Trophoblast cell (in vitro differentiated cells and primary cell): ENCODE data around the gene OR8G1. TPM values are rescaled to one million over a fixed set of nuclear protein-coding genes. Genes with fewer than 3 reads are reported as not detected.

Experiments
- DNase-seq, 2 donors: peaks; one replicate each; pipeline ENCODE4 v3.0.0-alpha.2; 2016
- H2AFZ ChIP-seq: 2 replicates; pipeline ENCODE4 v1.6.1; 2013; ENCODE audit warnings: low read length, moderate library complexity, mild to moderate bottlenecking; ENCODE audit not compliant: insufficient read depth, poor library complexity
- H2AK5ac ChIP-seq: 2 replicates; pipeline ENCODE4 v1.6.1; 2013; ENCODE audit warnings: mild to moderate bottlenecking, low read length
- H2BK120ac ChIP-seq: 2 replicates; pipeline ENCODE4 v1.6.1; 2013; ENCODE audit warnings: low read length, mild to moderate bottlenecking, moderate library complexity; ENCODE audit not compliant: insufficient read depth, poor library complexity
- H2BK12ac ChIP-seq: 2 replicates; pipeline ENCODE4 v1.6.1; 2013; ENCODE audit warnings: mild to moderate bottlenecking, low read length, moderate library complexity
- H2BK5ac ChIP-seq: 2 replicates; pipeline ENCODE4 v1.6.1; 2013; ENCODE audit warnings: low read length, low read depth, moderate library complexity, mild to moderate bottlenecking; ENCODE audit not compliant: poor library complexity
- H3K14ac ChIP-seq: 2 replicates; pipeline ENCODE4 v1.6.1; 2013; ENCODE audit warnings: mild to moderate bottlenecking, low read length
- H3K18ac ChIP-seq: 2 replicates; pipeline ENCODE4 v1.6.1; 2013; ENCODE audit warnings: mild to moderate bottlenecking, low read length
- H3K23ac ChIP-seq: 2 replicates; pipeline ENCODE4 v1.6.1; 2013; ENCODE audit warnings: low read length
- H3K27ac ChIP-seq: 2 replicates; pipeline ENCODE4 v1.5.1; 2013; ENCODE audit warnings: low read depth, mild to moderate bottlenecking, inconsistent platforms, low read length, moderate library complexity
- H3K27me3 ChIP-seq: 2 replicates; pipeline ENCODE4 v1.6.1; 2013; ENCODE audit warnings: inconsistent platforms, mild to moderate bottlenecking, low read length, moderate library complexity; ENCODE audit not compliant: insufficient read depth
- H3K36me3 ChIP-seq, 2 experiments: 1 replicate in 1 of 2; 2 replicates in 1 of 2; pipeline ENCODE4 v1.6.1; 2013; ENCODE audit warnings: low read length in 2 of 2, mild to moderate bottlenecking in 2 of 2, moderate library complexity in 1 of 2; ENCODE audit not compliant: insufficient read depth in 2 of 2, control insufficient read depth in 1 of 2
- H3K4ac ChIP-seq: 2 replicates; pipeline ENCODE4 v1.6.1; 2013; ENCODE audit warnings: low read depth, mild to moderate bottlenecking, low read length, moderate library complexity
- H3K4me1 ChIP-seq, 2 experiments: 1 replicate in 1 of 2; 2 replicates in 1 of 2; pipeline ENCODE4 v1.6.1; 2013; ENCODE audit warnings: low read length in 2 of 2, mild to moderate bottlenecking in 2 of 2, moderate library complexity in 1 of 2; ENCODE audit not compliant: insufficient read depth in 2 of 2, control insufficient read depth in 1 of 2
- H3K4me2 ChIP-seq: 2 replicates; pipeline ENCODE4 v1.6.1; 2013; ENCODE audit warnings: inconsistent platforms, mild to moderate bottlenecking, low read length, moderate library complexity
- H3K4me3 ChIP-seq: 2 replicates; pipeline ENCODE4 v1.5.1; 2013; ENCODE audit warnings: mild to moderate bottlenecking, low read depth, low read length, inconsistent platforms
- H3K79me1 ChIP-seq: one replicate; pipeline ENCODE4 v1.6.1; 2013; ENCODE audit warnings: low read length
- H3K79me2 ChIP-seq: 2 replicates; pipeline ENCODE4 v1.6.1; 2013; ENCODE audit warnings: low read length, mild to moderate bottlenecking; ENCODE audit not compliant: control insufficient read depth, insufficient read depth, poor library complexity
- H3K9ac ChIP-seq: 2 replicates; pipeline ENCODE4 v1.6.1; 2013; ENCODE audit warnings: mild to moderate bottlenecking, low read length
- H3K9me3 ChIP-seq: 2 replicates; pipeline ENCODE4 v1.6.1; 2013; ENCODE audit warnings: low read depth, mild to moderate bottlenecking, control low read depth, inconsistent platforms, low read length; ENCODE audit not compliant: insufficient read depth
- H4K12ac ChIP-seq: 2 replicates; pipeline ENCODE4 v1.6.1; 2013; ENCODE audit warnings: low read depth, mild to moderate bottlenecking, low read length, moderate library complexity
- H4K8ac ChIP-seq: 2 replicates; pipeline ENCODE4 v1.6.1; 2013; ENCODE audit warnings: low read depth, mild to moderate bottlenecking, low read length, moderate library complexity
- H4K91ac ChIP-seq: one replicate; pipeline ENCODE4 v1.6.1; 2013; ENCODE audit warnings: low read depth, mild to moderate bottlenecking, low read length, moderate library complexity
- WGBS: extraction: QIAGEN DNeasy Blood & Tissue Kit; methylation state at CpG from one replicate; pipeline ENCODE4 v1.1.7; 2013; ENCODE audit warnings: missing lambda C conversion rate; ENCODE audit not compliant: insufficient read length, insufficient coverage; ENCODE audit errors: extremely low coverage; 5-methylcytosine and 5-hydroxymethylcytosine counted together
- polyA plus RNA-seq: library from polyadenylated mRNA; stranded (reverse); fragments of 200-250 nt; gene quantifications from 2 replicates; pipeline ENCODE4 v1.2.3, GENCODE V29; 2013

OR8G1 gene
- polyA plus RNA-seq: not detected in 2 replicates

DNA sequence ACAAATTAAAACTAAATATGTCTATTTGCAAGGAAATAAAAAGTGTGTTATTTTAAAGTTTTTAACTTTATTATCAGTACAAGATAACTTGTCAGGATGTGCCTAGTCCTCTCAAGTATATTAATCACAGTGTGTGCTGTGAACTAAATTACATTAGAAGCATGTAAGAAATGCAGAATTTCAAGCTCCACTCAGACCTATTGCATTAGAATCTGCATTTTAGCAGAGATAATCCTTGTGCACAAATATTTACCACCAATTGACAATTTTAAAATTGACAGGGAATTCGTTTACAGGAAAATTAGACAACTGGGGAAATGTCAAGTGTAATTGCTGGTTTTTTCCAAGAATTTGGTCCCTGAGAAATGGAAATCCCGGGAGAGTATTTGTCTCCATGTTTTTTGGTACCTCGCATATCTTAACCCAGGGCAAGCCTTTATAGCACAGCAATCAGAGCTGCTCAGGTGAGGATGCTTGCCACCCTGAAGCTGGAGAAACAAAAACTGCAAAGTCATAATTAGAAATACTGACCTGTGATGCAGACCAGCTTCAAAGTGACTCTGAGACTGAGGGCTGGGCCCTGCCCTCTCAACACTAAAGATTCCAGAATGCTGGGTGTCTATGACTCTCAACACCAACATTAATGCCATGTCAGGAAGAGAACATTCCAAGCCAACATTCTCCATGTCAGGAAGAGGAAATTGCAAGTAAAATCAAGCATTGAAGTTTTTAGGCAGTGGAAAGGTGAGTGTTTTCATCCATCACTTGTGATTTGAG is at the start of gene OR8G1:
TSS of gene OR8G1 (plus strand) at position 475 of the 777 bp plus-strand sequence. CDS start 8,581 bp downstream, outside the sequence.
- no peak within 1 kb of the TSS for H3K27ac ChIP-seq
- peak; percentile 23 to 92 for DNase-seq
- WGBS: no CpG with 5 or more reads among the region's 3 CpGs
- H3K4me1 ChIP-seq: no peaks in the 10 kb centered on the region
- H3K36me3 ChIP-seq: no peaks in the 10 kb centered on the region
- no peak within 1 kb of the TSS for H3K23ac ChIP-seq
- H2BK120ac ChIP-seq: no peak within 1 kb of the TSS
- H2AFZ ChIP-seq: no peak within 1 kb of the TSS
- H4K91ac ChIP-seq: no peak within 1 kb of the TSS
- H3K4me3 ChIP-seq: no peak within 1 kb of the TSS
- H3K9ac ChIP-seq: no peak within 1 kb of the TSS
- H3K9me3 ChIP-seq: no peaks in the 10 kb centered on the region
- no peak within 1 kb of the TSS for H3K4me2 ChIP-seq
- H3K79me1 ChIP-seq: no peaks in the 10 kb centered on the region
- no peak within 1 kb of the TSS for H3K14ac ChIP-seq
- H2AK5ac ChIP-seq: no peak within 1 kb of the TSS
- H4K8ac ChIP-seq: no peak within 1 kb of the TSS
- H3K18ac ChIP-seq: no peak within 1 kb of the TSS
- H3K79me2 ChIP-seq: no peaks in the 10 kb centered on the region
- no peaks in the 10 kb centered on the region for H3K27me3 ChIP-seq
- no peak within 1 kb of the TSS for H4K12ac ChIP-seq
- H2BK5ac ChIP-seq: no peak within 1 kb of the TSS
- H2BK12ac ChIP-seq: no peak within 1 kb of the TSS
- no peak within 1 kb of the TSS for H3K4ac ChIP-seq

GRCh38 chr11:124193221-124194010 is 47.5 kb upstream of the OR8G1 start:
- Histone ChIP-seq H2AFZ (no peak overlapping the region), H3K36me3 (no peaks in the 10 kb centered on the region), H3K4me2 (no peak overlapping the region), H4K8ac (no peak overlapping the region), H3K79me1 (no peaks in the 10 kb centered on the region), H3K27me3 (no peaks in the 10 kb centered on the region), H4K91ac (no peak overlapping the region), H2BK5ac (no peak overlapping the region), H2BK120ac (no peak overlapping the region), H3K14ac (no peak overlapping the region), H3K27ac (no peak overlapping the region), H3K4ac (no peak overlapping the region), H3K79me2 (no peaks in the 10 kb centered on the region), H3K9me3 (no peaks in the 10 kb centered on the region), H3K23ac (no peak overlapping the region), H4K12ac (no peak overlapping the region), H3K18ac (no peak overlapping the region), H3K9ac (no peak overlapping the region), H3K4me1 (no peaks in the 10 kb centered on the region), H3K4me3 (no peak overlapping the region), H2AK5ac (no peak overlapping the region), H2BK12ac (no peak overlapping the region)
- no peak for DNase-seq
- no CpG with 5 or more reads among the region's 6 CpGs for WGBS

DNA sequence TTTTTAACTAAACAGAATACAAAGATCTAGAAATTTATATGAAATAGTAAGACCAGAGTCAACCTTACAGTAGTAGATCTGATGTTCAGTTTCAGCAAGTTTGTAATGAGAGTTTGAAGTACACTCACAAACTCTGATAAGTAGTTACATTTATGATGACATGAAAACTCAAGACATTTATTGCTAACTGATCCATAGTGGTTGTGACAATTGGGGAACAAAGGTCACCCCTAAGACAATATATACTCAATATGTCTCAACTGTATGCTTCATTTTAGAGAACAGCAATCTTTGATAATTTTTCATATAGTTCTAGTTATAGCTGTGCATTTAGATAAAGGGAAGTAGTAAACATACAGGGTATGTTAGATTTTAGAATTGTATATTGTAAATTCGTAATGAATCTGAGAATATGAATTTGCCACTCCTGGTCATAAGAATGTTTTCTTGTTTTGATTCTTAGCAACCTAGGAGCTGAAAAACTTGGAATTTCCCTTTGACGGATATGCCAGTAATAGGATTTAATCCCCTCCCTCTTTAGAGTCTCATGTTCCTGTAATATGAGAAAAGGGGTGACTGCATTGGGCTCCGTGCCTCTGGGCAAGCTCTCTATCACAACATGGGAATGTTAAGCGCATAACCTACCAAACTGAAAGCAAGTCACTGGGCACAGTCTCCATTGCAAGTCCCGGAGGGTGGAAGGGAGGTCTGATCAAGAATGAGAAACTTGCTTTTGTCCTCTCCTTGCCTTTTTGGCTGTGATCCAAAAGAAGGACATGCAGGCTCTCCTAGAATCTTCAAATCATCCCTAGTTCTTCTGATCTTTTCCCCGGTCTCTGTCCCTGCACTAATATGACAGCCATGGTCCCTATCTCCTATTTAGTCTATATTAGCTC is 46.4 kb upstream of the OR8G1 start:
- Histone ChIP-seq H2BK120ac (no peak overlapping the region), H3K27me3 (no peaks in the 10 kb centered on the region), H3K79me2 (no peaks in the 10 kb centered on the region), H3K4me2 (no peak overlapping the region), H4K12ac (no peak overlapping the region), H3K79me1 (no peaks in the 10 kb centered on the region), H3K36me3 (no peaks in the 10 kb centered on the region), H3K23ac (no peak overlapping the region), H2BK12ac (no peak overlapping the region), H3K9ac (no peak overlapping the region), H3K27ac (no peak overlapping the region), H4K91ac (no peak overlapping the region), H3K4me1 (no peaks in the 10 kb centered on the region), H2AFZ (no peak overlapping the region), H3K4ac (no peak overlapping the region), H4K8ac (no peak overlapping the region), H2BK5ac (no peak overlapping the region), H2AK5ac (no peak overlapping the region), H3K14ac (no peak overlapping the region), H3K9me3 (no peaks in the 10 kb centered on the region), H3K18ac (no peak overlapping the region), H3K4me3 (no peak overlapping the region)
- WGBS: 100% methylated on average over 1 of the region's 6 CpGs
- no peak for DNase-seq

GRCh38 chr11:124195189-124195734 is 45.6 kb upstream of the OR8G1 start:
- Histone ChIP-seq H2AFZ (no peak overlapping the region), H3K79me2 (no peaks in the 10 kb centered on the region), H3K27ac (no peak overlapping the region), H3K4ac (no peak overlapping the region), H4K8ac (no peak overlapping the region), H3K14ac (no peak overlapping the region), H3K9ac (no peak overlapping the region), H3K79me1 (no peaks in the 10 kb centered on the region), H2AK5ac (no peak overlapping the region), H3K23ac (no peak overlapping the region), H3K4me2 (no peak overlapping the region), H4K91ac (no peak overlapping the region), H3K4me1 (no peaks in the 10 kb centered on the region), H4K12ac (no peak overlapping the region), H2BK5ac (no peak overlapping the region), H2BK12ac (no peak overlapping the region), H3K36me3 (no peaks in the 10 kb centered on the region), H3K9me3 (no peaks in the 10 kb centered on the region), H3K18ac (no peak overlapping the region), H2BK120ac (no peak overlapping the region), H3K27me3 (no peaks in the 10 kb centered on the region), H3K4me3 (no peak overlapping the region)
- no CpG with 5 or more reads among the region's 4 CpGs for WGBS
- peak; percentile 54 to 89 for DNase-seq
